Measurements from ENCODE around the gene GTPBP2. TPM values are rescaled to one million over a fixed set of nuclear protein-coding genes. Genes with fewer than 3 reads are reported as not detected.

Gene GTPBP2
- total and polyA plus RNA-seq, 2 experiments from 2014 or later: 17.5 to 55.9 TPM

DNA sequence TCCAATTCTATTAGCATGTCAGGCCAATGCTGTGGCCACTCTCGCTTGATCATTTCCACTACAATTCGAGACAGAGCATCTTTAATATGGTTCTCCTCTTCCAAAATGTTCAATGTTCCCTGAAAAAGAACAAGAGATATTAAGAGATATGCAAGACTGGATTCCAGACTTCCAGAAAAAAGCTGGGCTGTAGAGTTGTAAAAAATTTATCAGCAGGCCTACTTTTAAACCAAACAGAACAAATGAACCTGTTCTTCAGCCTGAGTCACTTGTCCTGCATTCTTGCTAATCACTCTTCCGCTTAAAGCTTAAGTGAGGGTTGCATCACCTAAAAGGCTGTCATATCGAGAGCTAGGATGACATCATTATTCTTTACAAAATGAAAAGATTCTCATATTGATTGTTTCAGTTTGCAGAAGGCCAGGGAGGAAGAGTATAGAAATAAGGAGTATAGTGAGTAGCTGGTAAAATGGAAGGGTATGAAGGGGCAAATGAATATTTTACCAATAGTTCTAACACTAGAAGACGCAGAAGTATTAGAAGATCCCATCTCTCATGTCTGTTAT is 58.1 kb downstream of the GTPBP2 start:
- no peak overlapping the region for H2AFZ ChIP-seq
- Mint-ChIP-seq H3K27ac (no peak overlapping the region), H3K9me3 (no peaks in the 10 kb centered on the region; the same call in 2 of the 3 replicates), H3K4me1 (no peaks in the 10 kb centered on the region), H3K4me3 (no peak overlapping the region), H3K27me3 (ENCODE audit: insufficient read depth, low read depth, poor library complexity) (peaks cover 7% of the 10 kb centered on the region), H3K36me3 (ENCODE audit: low read depth) (peaks cover 68% of the 10 kb centered on the region)
- peaks cover 40% of the 10 kb centered on the region for H3K79me2 ChIP-seq (replicated peaks; ENCODE audit: insufficient read depth)
- peaks cover 7% of the 10 kb centered on the region for H3K4me1 ChIP-seq (ENCODE audit: insufficient read depth)
- no peaks in the 10 kb centered on the region for H3K27me3 ChIP-seq (ENCODE audit: insufficient read depth)
- no peak overlapping the region for H3K4me2 ChIP-seq
- H3F3A ChIP-seq (replicated peaks; ENCODE audit: low read depth): 0 out of 2 replicates have a peak, but pooled peaks cover 6% of the 10 kb centered on the region
- H3K4me3 ChIP-seq: no peak overlapping the region
- no peak for ATAC-seq
- DNase-seq (ENCODE audit: low spot score): no peak
- H3K9me2 ChIP-seq (ENCODE audit: insufficient read depth): no peaks in the 10 kb centered on the region
- no peak for TF ChIP-seq CREB1 (CRISPR knock-in tag; IDR thresholded peaks at IDR 0.05; ENCODE audit: low read depth)
- no peak for TF ChIP-seq NANOG (IDR thresholded peaks at IDR 0.05; ENCODE audit: borderline replicate concordance)
- TF ChIP-seq ZNF331 (CRISPR knock-in tag; IDR thresholded peaks at IDR 0.05; ENCODE audit: low read depth): no peak
- no peak for TF ChIP-seq JUNB (IDR thresholded peaks at IDR 0.05; ENCODE audit: unreplicated experiment)
- TF ChIP-seq POLR2AphosphoS5 (IDR thresholded peaks at IDR 0.05; ENCODE audit: low read depth): no peak
- no peak for TF ChIP-seq STAT1 (IDR thresholded peaks at IDR 0.05; ENCODE audit: unreplicated experiment)
- TF ChIP-seq, protein P1, sequence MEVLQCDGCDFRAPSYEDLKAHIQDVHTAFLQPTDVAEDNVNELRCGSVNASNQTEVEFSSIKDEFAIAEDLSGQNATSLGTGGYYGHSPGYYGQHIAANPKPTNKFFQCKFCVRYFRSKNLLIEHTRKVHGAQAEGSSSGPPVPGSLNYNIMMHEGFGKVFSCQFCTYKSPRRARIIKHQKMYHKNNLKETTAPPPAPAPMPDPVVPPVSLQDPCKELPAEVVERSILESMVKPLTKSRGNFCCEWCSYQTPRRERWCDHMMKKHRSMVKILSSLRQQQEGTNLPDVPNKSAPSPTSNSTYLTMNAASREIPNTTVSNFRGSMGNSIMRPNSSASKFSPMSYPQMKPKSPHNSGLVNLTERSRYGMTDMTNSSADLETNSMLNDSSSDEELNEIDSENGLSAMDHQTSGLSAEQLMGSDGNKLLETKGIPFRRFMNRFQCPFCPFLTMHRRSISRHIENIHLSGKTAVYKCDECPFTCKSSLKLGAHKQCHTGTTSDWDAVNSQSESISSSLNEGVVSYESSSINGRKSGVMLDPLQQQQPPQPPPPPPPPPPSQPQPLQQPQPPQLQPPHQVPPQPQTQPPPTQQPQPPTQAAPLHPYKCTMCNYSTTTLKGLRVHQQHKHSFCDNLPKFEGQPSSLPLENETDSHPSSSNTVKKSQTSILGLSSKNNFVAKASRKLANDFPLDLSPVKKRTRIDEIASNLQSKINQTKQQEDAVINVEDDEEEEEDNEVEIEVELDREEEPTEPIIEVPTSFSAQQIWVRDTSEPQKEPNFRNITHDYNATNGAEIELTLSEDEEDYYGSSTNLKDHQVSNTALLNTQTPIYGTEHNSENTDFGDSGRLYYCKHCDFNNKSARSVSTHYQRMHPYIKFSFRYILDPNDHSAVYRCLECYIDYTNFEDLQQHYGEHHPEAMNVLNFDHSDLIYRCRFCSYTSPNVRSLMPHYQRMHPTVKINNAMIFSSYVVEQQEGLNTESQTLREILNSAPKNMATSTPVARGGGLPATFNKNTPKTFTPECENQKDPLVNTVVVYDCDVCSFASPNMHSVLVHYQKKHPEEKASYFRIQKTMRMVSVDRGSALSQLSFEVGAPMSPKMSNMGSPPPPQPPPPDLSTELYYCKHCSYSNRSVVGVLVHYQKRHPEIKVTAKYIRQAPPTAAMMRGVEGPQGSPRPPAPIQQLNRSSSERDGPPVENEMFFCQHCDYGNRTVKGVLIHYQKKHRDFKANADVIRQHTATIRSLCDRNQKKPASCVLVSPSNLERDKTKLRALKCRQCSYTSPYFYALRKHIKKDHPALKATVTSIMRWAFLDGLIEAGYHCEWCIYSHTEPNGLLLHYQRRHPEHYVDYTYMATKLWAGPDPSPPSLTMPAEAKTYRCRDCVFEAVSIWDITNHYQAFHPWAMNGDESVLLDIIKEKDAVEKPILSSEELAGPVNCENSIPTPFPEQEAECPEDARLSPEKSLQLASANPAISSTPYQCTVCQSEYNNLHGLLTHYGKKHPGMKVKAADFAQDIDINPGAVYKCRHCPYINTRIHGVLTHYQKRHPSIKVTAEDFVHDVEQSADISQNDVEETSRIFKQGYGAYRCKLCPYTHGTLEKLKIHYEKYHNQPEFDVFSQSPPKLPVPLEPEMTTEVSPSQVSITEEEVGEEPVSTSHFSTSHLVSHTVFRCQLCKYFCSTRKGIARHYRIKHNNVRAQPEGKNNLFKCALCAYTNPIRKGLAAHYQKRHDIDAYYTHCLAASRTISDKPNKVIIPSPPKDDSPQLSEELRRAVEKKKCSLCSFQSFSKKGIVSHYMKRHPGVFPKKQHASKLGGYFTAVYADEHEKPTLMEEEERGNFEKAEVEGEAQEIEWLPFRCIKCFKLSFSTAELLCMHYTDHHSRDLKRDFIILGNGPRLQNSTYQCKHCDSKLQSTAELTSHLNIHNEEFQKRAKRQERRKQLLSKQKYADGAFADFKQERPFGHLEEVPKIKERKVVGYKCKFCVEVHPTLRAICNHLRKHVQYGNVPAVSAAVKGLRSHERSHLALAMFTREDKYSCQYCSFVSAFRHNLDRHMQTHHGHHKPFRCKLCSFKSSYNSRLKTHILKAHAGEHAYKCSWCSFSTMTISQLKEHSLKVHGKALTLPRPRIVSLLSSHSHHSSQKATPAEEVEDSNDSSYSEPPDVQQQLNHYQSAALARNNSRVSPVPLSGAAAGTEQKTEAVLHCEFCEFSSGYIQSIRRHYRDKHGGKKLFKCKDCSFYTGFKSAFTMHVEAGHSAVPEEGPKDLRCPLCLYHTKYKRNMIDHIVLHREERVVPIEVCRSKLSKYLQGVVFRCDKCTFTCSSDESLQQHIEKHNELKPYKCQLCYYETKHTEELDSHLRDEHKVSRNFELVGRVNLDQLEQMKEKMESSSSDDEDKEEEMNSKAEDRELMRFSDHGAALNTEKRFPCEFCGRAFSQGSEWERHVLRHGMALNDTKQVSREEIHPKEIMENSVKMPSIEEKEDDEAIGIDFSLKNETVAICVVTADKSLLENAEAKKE (CRISPR knock-in tag; IDR thresholded peaks at IDR 0.05): no peak
- TF ChIP-seq EZH2 (IDR thresholded peaks at IDR 0.05; ENCODE audit: low read depth, unreplicated experiment): no peak
- TF ChIP-seq ZNF114 (CRISPR knock-in tag; IDR thresholded peaks at IDR 0.05): no peak
- TF ChIP-seq EZH2phosphoT487 (IDR thresholded peaks at IDR 0.05; ENCODE audit: unreplicated experiment): no peak
- TF ChIP-seq, protein P2, sequence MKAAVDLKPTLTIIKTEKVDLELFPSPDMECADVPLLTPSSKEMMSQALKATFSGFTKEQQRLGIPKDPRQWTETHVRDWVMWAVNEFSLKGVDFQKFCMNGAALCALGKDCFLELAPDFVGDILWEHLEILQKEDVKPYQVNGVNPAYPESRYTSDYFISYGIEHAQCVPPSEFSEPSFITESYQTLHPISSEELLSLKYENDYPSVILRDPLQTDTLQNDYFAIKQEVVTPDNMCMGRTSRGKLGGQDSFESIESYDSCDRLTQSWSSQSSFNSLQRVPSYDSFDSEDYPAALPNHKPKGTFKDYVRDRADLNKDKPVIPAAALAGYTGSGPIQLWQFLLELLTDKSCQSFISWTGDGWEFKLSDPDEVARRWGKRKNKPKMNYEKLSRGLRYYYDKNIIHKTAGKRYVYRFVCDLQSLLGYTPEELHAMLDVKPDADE (IDR thresholded peaks at IDR 0.05): no peak
- TF ChIP-seq, protein P3, sequence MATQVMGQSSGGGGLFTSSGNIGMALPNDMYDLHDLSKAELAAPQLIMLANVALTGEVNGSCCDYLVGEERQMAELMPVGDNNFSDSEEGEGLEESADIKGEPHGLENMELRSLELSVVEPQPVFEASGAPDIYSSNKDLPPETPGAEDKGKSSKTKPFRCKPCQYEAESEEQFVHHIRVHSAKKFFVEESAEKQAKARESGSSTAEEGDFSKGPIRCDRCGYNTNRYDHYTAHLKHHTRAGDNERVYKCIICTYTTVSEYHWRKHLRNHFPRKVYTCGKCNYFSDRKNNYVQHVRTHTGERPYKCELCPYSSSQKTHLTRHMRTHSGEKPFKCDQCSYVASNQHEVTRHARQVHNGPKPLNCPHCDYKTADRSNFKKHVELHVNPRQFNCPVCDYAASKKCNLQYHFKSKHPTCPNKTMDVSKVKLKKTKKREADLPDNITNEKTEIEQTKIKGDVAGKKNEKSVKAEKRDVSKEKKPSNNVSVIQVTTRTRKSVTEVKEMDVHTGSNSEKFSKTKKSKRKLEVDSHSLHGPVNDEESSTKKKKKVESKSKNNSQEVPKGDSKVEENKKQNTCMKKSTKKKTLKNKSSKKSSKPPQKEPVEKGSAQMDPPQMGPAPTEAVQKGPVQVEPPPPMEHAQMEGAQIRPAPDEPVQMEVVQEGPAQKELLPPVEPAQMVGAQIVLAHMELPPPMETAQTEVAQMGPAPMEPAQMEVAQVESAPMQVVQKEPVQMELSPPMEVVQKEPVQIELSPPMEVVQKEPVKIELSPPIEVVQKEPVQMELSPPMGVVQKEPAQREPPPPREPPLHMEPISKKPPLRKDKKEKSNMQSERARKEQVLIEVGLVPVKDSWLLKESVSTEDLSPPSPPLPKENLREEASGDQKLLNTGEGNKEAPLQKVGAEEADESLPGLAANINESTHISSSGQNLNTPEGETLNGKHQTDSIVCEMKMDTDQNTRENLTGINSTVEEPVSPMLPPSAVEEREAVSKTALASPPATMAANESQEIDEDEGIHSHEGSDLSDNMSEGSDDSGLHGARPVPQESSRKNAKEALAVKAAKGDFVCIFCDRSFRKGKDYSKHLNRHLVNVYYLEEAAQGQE (IDR thresholded peaks at IDR 0.05; ENCODE audit: unreplicated experiment): no peak
- TF ChIP-seq, protein P4, sequence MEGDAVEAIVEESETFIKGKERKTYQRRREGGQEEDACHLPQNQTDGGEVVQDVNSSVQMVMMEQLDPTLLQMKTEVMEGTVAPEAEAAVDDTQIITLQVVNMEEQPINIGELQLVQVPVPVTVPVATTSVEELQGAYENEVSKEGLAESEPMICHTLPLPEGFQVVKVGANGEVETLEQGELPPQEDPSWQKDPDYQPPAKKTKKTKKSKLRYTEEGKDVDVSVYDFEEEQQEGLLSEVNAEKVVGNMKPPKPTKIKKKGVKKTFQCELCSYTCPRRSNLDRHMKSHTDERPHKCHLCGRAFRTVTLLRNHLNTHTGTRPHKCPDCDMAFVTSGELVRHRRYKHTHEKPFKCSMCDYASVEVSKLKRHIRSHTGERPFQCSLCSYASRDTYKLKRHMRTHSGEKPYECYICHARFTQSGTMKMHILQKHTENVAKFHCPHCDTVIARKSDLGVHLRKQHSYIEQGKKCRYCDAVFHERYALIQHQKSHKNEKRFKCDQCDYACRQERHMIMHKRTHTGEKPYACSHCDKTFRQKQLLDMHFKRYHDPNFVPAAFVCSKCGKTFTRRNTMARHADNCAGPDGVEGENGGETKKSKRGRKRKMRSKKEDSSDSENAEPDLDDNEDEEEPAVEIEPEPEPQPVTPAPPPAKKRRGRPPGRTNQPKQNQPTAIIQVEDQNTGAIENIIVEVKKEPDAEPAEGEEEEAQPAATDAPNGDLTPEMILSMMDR (conservative IDR thresholded peaks at IDR 0.05; ENCODE audit: low read depth in 2 of 2): no peak
- no peak overlapping the region for H3K27ac ChIP-seq (ENCODE audit: low read depth)
- peaks cover 11% of the 10 kb centered on the region; the same call in 1 of the 2 replicates for H4K20me1 ChIP-seq (replicated peaks; ENCODE audit: insufficient read depth)
- H3K36me3 ChIP-seq (ENCODE audit: insufficient read depth): peaks cover 73% of the 10 kb centered on the region
